NCI-H446 treated with DMSO at 0.1 percent for 48 hours (cell line): Measurements from ENCODE around the gene CRK.
"Not testable (repeated sequence)": the region's sequence is repeated elsewhere in the genome, so short reads cannot be mapped to it uniquely, and the experiment has no call there.

Experiments
- DNase-seq: peaks from one replicate; lab custom pipeline; 2025; lab: John Stamatoyannopoulos, UW

Gene CRK

GRCh38 chr17:1423456-1424135 lies 32.4 kb downstream of the CRK start:
- DNase-seq = no peak

- no peak for DNase-seq
Measured at GRCh38 chr17:1422885-1423284, 33.1 kb downstream of the CRK start.

- no peak for DNase-seq
Measured at GRCh38 chr17:1421470-1421869, 34.6 kb downstream of the CRK start.

- no peak for DNase-seq
Measured at GRCh38 chr17:1420981-1421380, 35.1 kb downstream of the CRK start.

GRCh38 chr17:1420163-1420562 lies 35.9 kb downstream of the CRK start:
- no peak for DNase-seq

GRCh38 chr17:1418476-1418875 lies 37.6 kb downstream of the CRK start:
- not testable (repeated sequence) for DNase-seq

- no peak for DNase-seq
Measured at GRCh38 chr17:1416414-1416813, 39.6 kb downstream of the CRK start.

GRCh38 chr17:1414634-1415033 lies 41.4 kb downstream of the CRK start:
- DNase-seq = no peak

- no peak for DNase-seq
Measured at GRCh38 chr17:1414001-1414574, 41.9 kb downstream of the CRK start.

GRCh38 chr17:1413281-1413791 lies 42.7 kb downstream of the CRK start:
- DNase-seq = no peak

- no peak for DNase-seq
Measured at GRCh38 chr17:1412185-1413110, 43.6 kb downstream of the CRK start.

GRCh38 chr17:1402262-1402586 lies 53.8 kb downstream of the CRK start:
- DNase-seq = no peak

GRCh38 chr17:1399679-1400512 lies 56.1 kb downstream of the CRK start, which contains the start of gene YWHAE:
YWHAE (minus strand) TSS chr17:1400222; CDS start chr17:1400110, 112 bp downstream.
- DNase-seq = peak; percentile 89

- DNase-seq = no peak
Measured at GRCh38 chr17:1398931-1399678, 56.9 kb downstream of the CRK start.

GRCh38 chr17:1398028-1398427 lies 58.0 kb downstream of the CRK start:
- DNase-seq = no peak

- DNase-seq = not testable (repeated sequence)
Measured at GRCh38 chr17:1395876-1396665, 60.0 kb downstream of the CRK start.

GRCh38 chr17:1391577-1391976 lies 64.5 kb downstream of the CRK start:
- no peak for DNase-seq

GRCh38 chr17:1390432-1391367 lies 65.3 kb downstream of the CRK start:
- DNase-seq = no peak
